Upper lobe of left lung (tissue), 6 donors: Measurements from ENCODE around the gene RAET1L. TPM values are rescaled to one million over a fixed set of nuclear protein-coding genes. Genes with fewer than 3 reads are reported as not detected.
"Not testable (repeated sequence)": the region's sequence is repeated elsewhere in the genome, so short reads cannot be mapped to it uniquely, and the experiment has no call there.

ENCODE experiments used
- ATAC-seq, 2 donors: fragments of 200-7000 bp; cut with Tn5 transposase; one replicate each; pipeline ENCODE4 v1.9.1; 2022; ENCODE audit warnings: mild to moderate bottlenecking in 2 of 2, moderate library complexity in 2 of 2; ENCODE audit not compliant: low FRiP score in 2 of 2
- DNase-seq, 2 donors: peaks; one replicate each; pipeline ENCODE4 v3.0.0-alpha.2; 2019 to 2020
- H3K27ac ChIP-seq, 4 donors: fragments of 200-600 bp; sonication (generic); one replicate each; pipeline ENCODE4 v1.5.1; 2016 to 2019
- H3K27me3 ChIP-seq, 4 donors: fragments of 200-600 bp; sonication (generic); one replicate each; pipeline ENCODE4 v1.5.1; 2017 to 2019
- H3K36me3 ChIP-seq, 4 donors: fragments of 200-600 bp; sonication (generic); one replicate each; pipeline ENCODE4 v1.5.1; 2016 to 2019
- H3K4me1 ChIP-seq, 4 donors: fragments of 200-600 bp; sonication (generic); one replicate each; pipeline ENCODE4 v1.5.1; 2018 to 2019
- H3K4me3 ChIP-seq, 4 donors: fragments of 200-600 bp; sonication (generic); one replicate each; pipeline ENCODE4 v1.5.1; 2017 to 2019; ENCODE audit warnings: mild to moderate bottlenecking in 2 of 4, moderate library complexity in 1 of 4
- H3K9me3 ChIP-seq, 4 donors: fragments of 200-600 bp; sonication (generic); one replicate each; pipeline ENCODE4 v1.5.1; 2018 to 2019
- EP300 ChIP-seq, 4 donors: sonication (generic); formaldehyde crosslinking; IDR thresholded peaks; one replicate each; pipeline ENCODE4 v1.5.1; 2017; ENCODE audit warnings: antibody characterized with exemption in 4 of 4, control low read depth in 2 of 4
- POLR2A ChIP-seq, 4 donors: fragments of 450-650 bp; IDR thresholded peaks; one replicate each; pipeline ENCODE4 v1.5.1; 2016 to 2017; ENCODE audit warnings: antibody characterized with exemption in 4 of 4, mild to moderate bottlenecking in 2 of 4
- POLR2AphosphoS5 ChIP-seq, 2 donors: sonication (generic); formaldehyde crosslinking; IDR thresholded peaks; one replicate each; pipeline ENCODE4 v1.5.1; 2017; ENCODE audit warnings: antibody characterized with exemption in 2 of 2
- WGBS, 2 donors: methylation state at CpG; one replicate each; pipeline ENCODE4 v1.1.5; 2017 to 2018; 5-methylcytosine and 5-hydroxymethylcytosine counted together
- total RNA-seq, 6 donors: library from RNA; depleted of rRNA in 4 of 6; stranded (reverse); fragments of >200 nt in 4 of 6; gene quantifications; one replicate each; pipeline versions ENCODE4 v1.1.0 to v1.2.1, GENCODE V29; 2016 to 2021
- TF ChIP-seq, protein P1 (sequence below), 6 experiments: fragments of 450-650 bp in 4 of 6; fragments of 200-600 bp in 2 of 6; sonication (generic) in 2 of 6; IDR thresholded peaks; one replicate each; pipeline ENCODE4 v1.5.1; 2016 to 2019; ENCODE audit warnings: antibody characterized with exemption in 6 of 6
- donor health status: DM: no; HTN: no; CAD: no; lungs with moderate emphysema.
- donor health status: DM: no; HTN: yes; CAD: no; lungs with severe emphysema.

The RAET1L gene
- total RNA-seq, 6 donors from 2014 or later, result not detected

GRCh38 chr6:149975400-149975799 is 49.9 kb downstream of the RAET1L start:
- DNase-seq, result no peak
- H3K9me3 ChIP-seq, result no peaks in the 10 kb centered on the region
- H3K4me3 ChIP-seq, result no peak overlapping the region
- no peaks in the 10 kb centered on the region for H3K36me3 ChIP-seq
- no peak overlapping the region for H3K27ac ChIP-seq
- H3K27me3 ChIP-seq, result no peaks in the 10 kb centered on the region
- ATAC-seq, result no peak
- TF ChIP-seq POLR2A (IDR thresholded peaks at IDR 0.05), result no peak
- TF ChIP-seq POLR2AphosphoS5 (IDR thresholded peaks at IDR 0.05), result no peak
- TF ChIP-seq, protein P1, sequence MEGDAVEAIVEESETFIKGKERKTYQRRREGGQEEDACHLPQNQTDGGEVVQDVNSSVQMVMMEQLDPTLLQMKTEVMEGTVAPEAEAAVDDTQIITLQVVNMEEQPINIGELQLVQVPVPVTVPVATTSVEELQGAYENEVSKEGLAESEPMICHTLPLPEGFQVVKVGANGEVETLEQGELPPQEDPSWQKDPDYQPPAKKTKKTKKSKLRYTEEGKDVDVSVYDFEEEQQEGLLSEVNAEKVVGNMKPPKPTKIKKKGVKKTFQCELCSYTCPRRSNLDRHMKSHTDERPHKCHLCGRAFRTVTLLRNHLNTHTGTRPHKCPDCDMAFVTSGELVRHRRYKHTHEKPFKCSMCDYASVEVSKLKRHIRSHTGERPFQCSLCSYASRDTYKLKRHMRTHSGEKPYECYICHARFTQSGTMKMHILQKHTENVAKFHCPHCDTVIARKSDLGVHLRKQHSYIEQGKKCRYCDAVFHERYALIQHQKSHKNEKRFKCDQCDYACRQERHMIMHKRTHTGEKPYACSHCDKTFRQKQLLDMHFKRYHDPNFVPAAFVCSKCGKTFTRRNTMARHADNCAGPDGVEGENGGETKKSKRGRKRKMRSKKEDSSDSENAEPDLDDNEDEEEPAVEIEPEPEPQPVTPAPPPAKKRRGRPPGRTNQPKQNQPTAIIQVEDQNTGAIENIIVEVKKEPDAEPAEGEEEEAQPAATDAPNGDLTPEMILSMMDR (IDR thresholded peaks at IDR 0.05), result no peak
- TF ChIP-seq EP300 (IDR thresholded peaks at IDR 0.05), result no peak
- no peaks in the 10 kb centered on the region for H3K4me1 ChIP-seq

DNA sequence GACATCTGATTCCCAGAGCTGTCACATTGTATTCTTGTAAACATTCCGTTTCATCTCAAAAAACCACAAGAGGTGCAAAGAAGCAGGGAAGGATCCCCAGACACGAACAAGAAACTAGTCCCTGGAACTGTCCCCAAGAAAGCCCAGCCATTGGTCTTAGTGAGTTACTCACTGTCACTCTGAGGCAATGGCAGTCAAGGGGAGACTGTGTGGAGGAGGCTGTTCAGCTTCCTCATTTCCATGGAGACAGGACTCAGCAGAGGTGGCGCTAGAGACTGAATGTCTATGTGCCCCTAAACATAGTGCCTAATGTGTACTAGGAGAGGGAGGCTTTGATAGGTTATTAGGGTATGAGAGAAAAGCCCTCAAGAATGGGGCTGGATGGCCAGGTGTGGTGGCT is 50.5 kb downstream of the RAET1L start:
- Histone ChIP-seq H3K27ac (no peak overlapping the region), H3K9me3 (no peaks in the 10 kb centered on the region), H3K27me3 (no peaks in the 10 kb centered on the region), H3K4me3 (no peak overlapping the region), H3K36me3 (no peaks in the 10 kb centered on the region), H3K4me1 (no peaks in the 10 kb centered on the region)
- ATAC-seq (no peak), DNase-seq (no peak)
- WGBS, 2 donors, result 58 to 59% methylated on average over 3 of the region's 3 CpGs
- no peak for TF ChIP-seq EP300 (IDR thresholded peaks at IDR 0.05)
- TF ChIP-seq, protein P1 (IDR thresholded peaks at IDR 0.05), result no peak
- TF ChIP-seq POLR2AphosphoS5 (IDR thresholded peaks at IDR 0.05), result no peak
- no peak for TF ChIP-seq POLR2A (IDR thresholded peaks at IDR 0.05)

GRCh38 chr6:149974394-149974793 is 50.9 kb downstream of the RAET1L start:
- not testable (repeated sequence) for ATAC-seq, H3K36me3 ChIP-seq, H3K4me1 ChIP-seq, H3K9me3 ChIP-seq, H3K27me3 ChIP-seq, DNase-seq, H3K4me3 ChIP-seq, H3K27ac ChIP-seq
- 47 to 70% methylated on average over 2 to 6 of the region's 6 CpGs for WGBS, 2 donors

- Histone ChIP-seq H3K36me3 (no peaks in the 10 kb centered on the region), H3K27me3 (peaks cover 0 to 13% (median 6%) of the 10 kb centered on the region in 4 donors), H3K4me3 (no peak overlapping the region), H3K4me1 (peaks cover 9 to 10% (median 9%) of the 10 kb centered on the region in 4 donors), H3K9me3 (no peaks in the 10 kb centered on the region), H3K27ac (no peak overlapping the region)
- no peak for ATAC-seq
- no peak for DNase-seq
- TF ChIP-seq EP300 (IDR thresholded peaks at IDR 0.05) (no peak), POLR2A (IDR thresholded peaks at IDR 0.05) (no peak), POLR2AphosphoS5 (IDR thresholded peaks at IDR 0.05) (no peak)
- TF ChIP-seq, protein P1 (IDR thresholded peaks at IDR 0.05), result no peak
- WGBS, 2 donors, result 83 to 92% methylated on average over 2 of the region's 2 CpGs
Observed at GRCh38 chr6:149969635-149970034, 55.7 kb downstream of the RAET1L start.

- not testable (repeated sequence) for H3K36me3 ChIP-seq, DNase-seq, H3K27ac ChIP-seq, ATAC-seq, H3K4me3 ChIP-seq, H3K9me3 ChIP-seq
- Histone ChIP-seq H3K27me3 (peaks cover 0 to 20% (median 13%) of the 10 kb centered on the region in 4 donors), H3K4me1 (peaks cover 15 to 17% (median 17%) of the 10 kb centered on the region in 4 donors)
- WGBS, 2 donors, result 66 to 81% methylated on average over 2 of the region's 2 CpGs
Observed at GRCh38 chr6:149968909-149969308, 56.4 kb downstream of the RAET1L start.

Other genes with a start within 250 kb of the RAET1L start
- 100 to 1,000 TPM in 1 of 6 donors, 10 to 100 TPM in 5; 30.2 to 104 (median 39.9) TPM for gene LRP11, start 161.2 kb downstream of the RAET1L start, total RNA-seq
- gene RAET1E, start 127.4 kb downstream of the RAET1L start, total RNA-seq, result 1 to 10 TPM in 3 of 6 donors, under 1 TPM in 2, not detected in 1; 0.30 to 2.3 (median 1.4) TPM
- 1 to 10 TPM in 1 of 6 donors, under 1 TPM in 3, not detected in 2; 0.37 to 2.1 (median 0.75) TPM for gene RAET1G, start 102.4 kb downstream of the RAET1L start, total RNA-seq
- gene ULBP2, start 83.5 kb downstream of the RAET1L start, total RNA-seq, result 1 to 10 TPM in 3 of 6 donors, under 1 TPM in 1, not detected in 2; 1.00 to 3.7 (median 1.5) TPM
- gene ULBP1, start 61.6 kb downstream of the RAET1L start, total RNA-seq, result 1 to 10 TPM in 3 of 6 donors, under 1 TPM in 3; under 0.01 to 1.6 (median 0.80) TPM
- gene ULBP3, start 43.6 kb upstream of the RAET1L start, total RNA-seq, result 1 to 10 TPM in 4 of 6 donors, not detected in 2; 2.5 to 7.0 (median 4.9) TPM
- gene PPP1R14C, start 117.5 kb upstream of the RAET1L start, total RNA-seq, result 10 to 100 TPM; 12.0 to 34.5 (median 16.8) TPM